GM12873 (cell line): ENCODE results near the gene POLR2L.

Source experiments
- CTCF ChIP-seq: IDR thresholded peaks from 2 replicates; pipeline ENCODE4 v1.5.1; 2012; ENCODE audit warnings: low read depth, mild to moderate bottlenecking, moderate library complexity, low read length, control low read depth; ENCODE audit not compliant: insufficient read depth; ENCODE audit errors: missing control alignments

The POLR2L gene

GRCh38 chr11:841981-842369 lies 354 bp downstream of the POLR2L start:
- no peak for TF ChIP-seq CTCF

DNA sequence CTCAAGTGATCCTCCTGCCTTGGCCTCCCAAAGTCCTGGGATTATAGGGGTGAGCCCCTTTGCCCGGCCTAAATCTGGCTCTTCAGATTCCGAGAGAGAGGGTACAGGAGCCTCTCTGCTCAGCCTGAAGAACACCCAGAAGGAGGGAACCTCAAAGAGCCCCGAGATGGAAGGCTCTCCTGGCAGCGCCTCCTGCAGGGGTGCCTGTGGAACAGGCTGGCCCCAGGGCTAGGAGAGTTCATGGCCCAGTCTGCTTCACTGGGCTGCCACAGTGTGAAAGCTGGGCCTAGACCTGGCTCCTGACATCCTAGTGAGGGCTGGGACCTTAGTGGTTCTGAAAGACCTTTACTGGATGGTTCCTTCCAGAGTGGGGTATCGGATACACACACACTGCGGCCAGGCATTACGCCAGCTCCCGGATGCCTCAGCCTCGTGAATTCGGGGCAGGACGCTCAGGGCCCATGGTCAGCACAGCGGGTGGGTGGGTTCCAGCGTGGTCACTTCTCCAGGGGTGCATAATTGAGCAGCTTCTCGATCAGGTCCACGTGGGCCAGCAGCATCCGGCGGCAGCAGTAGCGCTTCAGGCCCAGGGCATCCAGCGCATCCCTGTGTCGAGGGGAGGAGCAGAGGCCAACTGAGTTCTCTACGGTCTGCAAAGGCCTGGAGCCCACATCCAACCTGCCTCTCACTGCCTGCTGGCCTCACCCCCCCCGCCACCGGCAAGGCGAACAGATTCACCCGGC lies 2.3 kb downstream of the POLR2L start:
- TF ChIP-seq CTCF: peak; percentile 47

DNA sequence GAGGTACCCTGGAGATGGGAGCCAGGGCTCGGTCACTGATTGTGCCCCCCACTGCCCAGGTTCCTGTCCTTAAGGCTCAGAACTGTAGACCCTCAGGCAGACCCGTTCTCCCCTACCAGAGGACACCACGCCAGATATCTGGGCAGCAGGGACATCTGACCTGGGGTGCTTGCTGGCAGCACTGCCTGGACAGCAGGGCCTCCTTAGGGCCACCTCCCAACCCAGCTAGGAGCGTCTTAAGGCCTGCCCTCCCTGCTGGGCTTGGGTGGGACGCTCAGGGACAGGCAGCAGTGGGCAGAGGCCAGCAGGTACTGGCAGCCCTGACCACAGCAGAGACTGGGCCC lies 3.1 kb downstream of the POLR2L start:
- no peak for TF ChIP-seq CTCF

- peak; percentile 32 for TF ChIP-seq CTCF
Observed at GRCh38 chr11:838441-839279, 3.7 kb downstream of the POLR2L start.

DNA sequence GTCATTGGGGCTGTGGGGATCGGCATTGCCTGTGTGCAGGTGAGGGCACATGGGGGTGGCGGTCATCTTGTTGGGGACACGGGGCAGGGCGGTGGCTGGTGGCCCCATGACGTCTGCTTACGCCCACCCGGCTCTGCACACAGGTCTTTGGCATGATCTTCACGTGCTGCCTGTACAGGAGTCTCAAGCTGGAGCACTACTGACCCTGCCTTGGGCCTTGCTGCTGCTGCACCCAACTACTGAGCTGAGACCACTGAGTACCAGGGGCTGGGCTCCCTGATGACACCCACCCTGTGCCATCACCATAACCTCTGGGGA lies 4.4 kb downstream of the POLR2L start:
- TF ChIP-seq CTCF: no peak

- no peak for TF ChIP-seq CTCF
Observed at GRCh38 chr11:837189-837989, 4.9 kb downstream of the POLR2L start.

DNA sequence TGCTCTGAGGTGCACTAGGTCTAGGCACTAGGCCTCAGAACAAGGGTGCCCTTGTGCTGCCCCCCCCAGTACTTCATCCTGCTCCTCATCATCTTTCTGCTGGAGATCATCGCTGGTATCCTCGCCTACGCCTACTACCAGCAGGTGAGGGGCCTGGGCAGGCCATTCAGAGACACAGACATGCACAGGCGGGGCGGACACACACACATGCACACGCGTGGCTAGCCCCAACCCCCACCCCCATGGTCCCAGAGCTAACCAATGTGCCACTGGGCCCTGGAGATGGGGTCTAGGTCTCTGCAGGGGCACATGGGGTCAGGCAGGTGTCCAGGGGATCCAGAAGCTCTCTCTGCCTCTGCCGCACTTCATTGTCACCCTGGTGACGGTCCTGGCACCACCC lies 5.6 kb downstream of the POLR2L start:
- TF ChIP-seq CTCF: no peak
